ENCODE data around the gene ELAVL2.

The ELAVL2 gene

DNA sequence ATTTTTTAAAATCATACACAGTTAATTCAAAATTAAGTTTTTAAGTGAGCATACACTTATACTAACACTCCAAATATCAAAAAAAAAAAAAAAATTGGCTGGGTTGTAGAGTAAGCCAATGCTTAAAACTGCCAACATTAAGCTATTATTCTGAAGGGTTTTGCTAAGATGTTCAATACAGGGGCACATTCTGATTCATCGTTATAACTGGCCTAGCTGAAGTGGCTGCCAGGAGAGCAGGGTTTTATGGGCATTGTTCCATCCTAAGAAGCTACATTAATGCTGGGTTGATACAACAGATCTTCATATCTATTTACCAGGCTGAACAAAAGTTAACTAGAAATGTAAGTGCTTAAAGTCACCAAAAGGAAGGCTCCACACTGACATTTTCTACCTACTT lies 13.4 kb downstream of the ELAVL2 start:
- Histone ChIP-seq H3K36me3 (ENCODE audit: control insufficient read depth, insufficient read depth, low read length) (no peaks in the 10 kb centered on the region), H3K4me1 (ENCODE audit: control insufficient read depth, insufficient read depth, low read length) (no peaks in the 10 kb centered on the region), H3K27ac (ENCODE audit: low read depth, low read length) (no peak overlapping the region), H3K9ac (ENCODE audit: low read length) (no peak overlapping the region), H3K27me3 (ENCODE audit: control insufficient read depth, insufficient read depth, low read length) (no peaks in the 10 kb centered on the region), H3K4me3 (ENCODE audit: low read length) (no peak overlapping the region)

- no peak overlapping the region for H3K4me3 ChIP-seq (ENCODE audit: low read length)
- H3K27ac ChIP-seq (ENCODE audit: low read depth, low read length): no peak overlapping the region
- no peaks in the 10 kb centered on the region for H3K4me1 ChIP-seq (ENCODE audit: control insufficient read depth, insufficient read depth, low read length)
- H3K9ac ChIP-seq (ENCODE audit: low read length): no peak overlapping the region
- H3K27me3 ChIP-seq (ENCODE audit: control insufficient read depth, insufficient read depth, low read length): no peaks in the 10 kb centered on the region
- no peaks in the 10 kb centered on the region for H3K36me3 ChIP-seq (ENCODE audit: control insufficient read depth, insufficient read depth, low read length)
Measured at GRCh38 chr9:23811633-23812032, 14.4 kb downstream of the ELAVL2 start.

GRCh38 chr9:23803216-23803615 lies 22.8 kb downstream of the ELAVL2 start:
- Histone ChIP-seq H3K4me3 (ENCODE audit: low read length) (no peak overlapping the region), H3K36me3 (ENCODE audit: control insufficient read depth, insufficient read depth, low read length) (no peaks in the 10 kb centered on the region), H3K9ac (ENCODE audit: low read length) (no peak overlapping the region), H3K27me3 (ENCODE audit: control insufficient read depth, insufficient read depth, low read length) (no peaks in the 10 kb centered on the region), H3K27ac (ENCODE audit: low read depth, low read length) (no peak overlapping the region), H3K4me1 (ENCODE audit: control insufficient read depth, insufficient read depth, low read length) (no peaks in the 10 kb centered on the region)

DNA sequence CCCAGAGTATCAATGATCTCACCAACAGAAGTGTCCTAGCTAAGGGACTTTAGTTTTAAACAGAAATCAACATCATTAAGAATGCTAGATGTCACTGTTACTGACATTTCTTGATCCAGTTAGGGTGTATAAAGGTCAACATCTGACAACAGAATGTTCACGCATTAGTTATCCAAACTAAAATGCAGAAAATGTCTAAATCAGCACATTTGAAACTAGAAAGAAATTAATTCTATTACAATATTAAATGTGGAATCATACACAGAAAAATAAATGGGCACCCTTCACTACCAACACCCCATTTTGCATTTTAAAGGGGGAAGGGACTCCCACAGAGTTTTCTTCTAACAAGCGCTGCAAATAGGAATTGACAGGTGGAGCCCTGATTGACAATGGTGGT lies 24.5 kb downstream of the ELAVL2 start:
- H3K4me3 ChIP-seq (ENCODE audit: low read length): no peak overlapping the region
- no peaks in the 10 kb centered on the region for H3K4me1 ChIP-seq (ENCODE audit: control insufficient read depth, insufficient read depth, low read length)
- H3K27ac ChIP-seq (ENCODE audit: low read depth, low read length): no peak overlapping the region
- no peaks in the 10 kb centered on the region for H3K27me3 ChIP-seq (ENCODE audit: control insufficient read depth, insufficient read depth, low read length)
- no peak overlapping the region for H3K9ac ChIP-seq (ENCODE audit: low read length)
- H3K36me3 ChIP-seq (ENCODE audit: control insufficient read depth, insufficient read depth, low read length): no peaks in the 10 kb centered on the region

DNA sequence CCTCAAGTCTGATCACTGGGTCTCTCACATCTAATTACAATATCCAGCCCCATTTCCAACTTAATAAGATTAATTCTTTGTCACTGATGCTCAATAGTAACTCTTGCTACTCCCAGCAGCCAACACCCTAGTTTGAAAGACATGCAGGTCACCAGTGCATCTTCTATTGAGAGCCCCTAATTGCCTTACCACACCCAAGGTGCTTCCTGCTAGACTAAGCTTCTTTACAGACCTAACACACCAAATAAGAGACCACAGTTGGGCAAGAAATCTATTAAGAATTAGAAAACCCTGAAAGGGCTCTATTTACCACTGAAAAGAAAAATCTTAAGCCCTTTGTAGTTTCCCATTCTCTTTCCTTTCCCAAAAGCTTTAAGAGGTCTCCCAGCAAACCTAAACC lies 26.5 kb downstream of the ELAVL2 start:
- H3K27me3 ChIP-seq (ENCODE audit: control insufficient read depth, insufficient read depth, low read length): no peaks in the 10 kb centered on the region
- H3K4me3 ChIP-seq (ENCODE audit: low read length): no peak overlapping the region
- no peak overlapping the region for H3K9ac ChIP-seq (ENCODE audit: low read length)
- H3K27ac ChIP-seq (ENCODE audit: low read depth, low read length): no peak overlapping the region
- no peaks in the 10 kb centered on the region for H3K4me1 ChIP-seq (ENCODE audit: control insufficient read depth, insufficient read depth, low read length)
- H3K36me3 ChIP-seq (ENCODE audit: control insufficient read depth, insufficient read depth, low read length): no peaks in the 10 kb centered on the region

DNA sequence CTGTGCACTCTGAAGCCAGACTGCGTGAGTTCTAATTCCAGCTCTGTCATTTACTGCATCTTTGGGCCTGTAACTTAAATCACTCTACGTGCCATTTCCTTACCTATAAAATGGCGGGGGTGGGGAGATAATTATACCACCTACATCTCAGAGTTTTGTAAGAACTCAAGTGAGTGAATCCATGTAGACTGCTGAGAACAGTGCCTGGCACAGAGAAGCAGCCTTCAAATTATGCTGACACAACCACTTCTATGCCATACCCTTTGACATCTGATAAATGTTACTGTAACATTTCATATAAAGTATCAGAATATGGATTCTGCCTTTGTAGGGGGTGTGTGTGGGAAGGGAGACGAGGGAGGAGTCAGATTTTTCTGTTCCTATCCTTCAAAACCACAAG lies 27.7 kb downstream of the ELAVL2 start:
- no peaks in the 10 kb centered on the region for H3K36me3 ChIP-seq (ENCODE audit: control insufficient read depth, insufficient read depth, low read length)

DNA sequence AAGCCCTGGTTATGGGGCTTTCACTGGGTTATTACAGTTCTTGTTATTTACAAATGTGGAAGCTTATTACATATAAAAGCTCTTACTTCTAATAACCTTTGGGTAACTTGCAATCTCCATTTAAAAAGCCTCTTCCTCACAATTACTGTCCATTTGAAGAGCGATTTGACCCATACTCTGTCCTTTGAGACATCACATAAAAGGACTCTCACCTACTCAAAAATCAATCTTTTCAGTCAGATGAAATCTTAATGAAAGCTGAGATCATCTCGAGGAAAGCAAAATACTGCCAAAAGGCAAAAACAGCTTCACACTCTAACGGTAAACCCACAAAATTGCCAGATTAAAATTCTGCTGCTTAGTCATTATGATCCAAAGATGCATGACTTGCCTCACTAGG lies 29.8 kb downstream of the ELAVL2 start:
- H3K27ac ChIP-seq (ENCODE audit: low read depth, low read length): no peak overlapping the region
- no peak overlapping the region for H3K9ac ChIP-seq (ENCODE audit: low read length)
- no peaks in the 10 kb centered on the region for H3K4me1 ChIP-seq (ENCODE audit: control insufficient read depth, insufficient read depth, low read length)
- no peaks in the 10 kb centered on the region for H3K36me3 ChIP-seq (ENCODE audit: control insufficient read depth, insufficient read depth, low read length)
- H3K4me3 ChIP-seq (ENCODE audit: low read length): no peak overlapping the region
- no peaks in the 10 kb centered on the region for H3K27me3 ChIP-seq (ENCODE audit: control insufficient read depth, insufficient read depth, low read length)

More for the DNA sequence above, 27.7 kb downstream of the ELAVL2 start:
- H3K4me1 ChIP-seq (ENCODE audit: control insufficient read depth, insufficient read depth, low read length): no peaks in the 10 kb centered on the region
- no peak overlapping the region for H3K27ac ChIP-seq (ENCODE audit: low read depth, low read length)
- H3K27me3 ChIP-seq (ENCODE audit: control insufficient read depth, insufficient read depth, low read length): no peaks in the 10 kb centered on the region
- no peak overlapping the region for H3K9ac ChIP-seq (ENCODE audit: low read length)
- H3K4me3 ChIP-seq (ENCODE audit: low read length): no peak overlapping the region

DNA sequence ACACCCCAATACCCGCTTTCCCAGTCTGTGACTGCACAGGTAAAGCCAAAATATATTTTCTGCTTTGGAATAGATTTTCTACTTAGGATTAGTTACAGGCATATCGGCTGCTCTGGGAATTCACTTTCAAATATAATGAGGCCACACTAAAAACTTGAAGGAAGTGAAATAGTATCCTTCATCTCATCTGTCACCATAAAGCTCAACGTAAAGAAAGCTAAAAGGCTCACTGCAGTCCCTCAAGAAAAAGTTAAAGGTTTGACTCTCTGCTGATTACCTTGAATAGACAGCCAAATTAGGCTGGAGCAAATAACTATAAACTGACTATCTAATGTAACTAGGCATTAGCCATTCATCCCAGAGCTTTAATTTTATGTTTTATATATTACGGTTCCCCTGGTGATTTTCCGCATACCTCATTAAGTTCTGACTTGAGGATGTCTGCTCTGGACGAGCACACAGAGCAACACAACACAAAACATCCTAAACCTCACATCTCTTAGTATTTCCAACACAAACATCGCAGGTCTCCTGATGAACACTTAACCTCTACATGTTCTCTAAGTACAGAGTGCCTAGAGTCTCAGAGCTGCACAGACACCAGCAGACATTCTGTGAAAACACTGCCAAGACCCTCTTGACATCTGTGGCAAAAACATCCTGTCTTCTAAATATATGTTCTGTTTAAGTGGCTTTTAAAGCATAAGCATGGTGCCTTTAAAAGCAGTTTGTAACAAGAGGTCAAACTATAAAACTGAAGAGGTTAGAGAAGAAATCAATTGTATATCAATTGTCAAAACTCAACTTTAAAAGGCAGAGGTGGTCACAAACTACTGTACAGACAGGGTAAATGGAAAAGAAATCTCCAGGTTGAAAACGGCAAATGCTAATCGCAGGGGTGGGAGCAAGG lies 35.4 kb downstream of the ELAVL2 start:
- Histone ChIP-seq H3K27ac (ENCODE audit: low read depth, low read length) (no peak overlapping the region), H3K4me3 (ENCODE audit: low read length) (no peak overlapping the region)

DNA sequence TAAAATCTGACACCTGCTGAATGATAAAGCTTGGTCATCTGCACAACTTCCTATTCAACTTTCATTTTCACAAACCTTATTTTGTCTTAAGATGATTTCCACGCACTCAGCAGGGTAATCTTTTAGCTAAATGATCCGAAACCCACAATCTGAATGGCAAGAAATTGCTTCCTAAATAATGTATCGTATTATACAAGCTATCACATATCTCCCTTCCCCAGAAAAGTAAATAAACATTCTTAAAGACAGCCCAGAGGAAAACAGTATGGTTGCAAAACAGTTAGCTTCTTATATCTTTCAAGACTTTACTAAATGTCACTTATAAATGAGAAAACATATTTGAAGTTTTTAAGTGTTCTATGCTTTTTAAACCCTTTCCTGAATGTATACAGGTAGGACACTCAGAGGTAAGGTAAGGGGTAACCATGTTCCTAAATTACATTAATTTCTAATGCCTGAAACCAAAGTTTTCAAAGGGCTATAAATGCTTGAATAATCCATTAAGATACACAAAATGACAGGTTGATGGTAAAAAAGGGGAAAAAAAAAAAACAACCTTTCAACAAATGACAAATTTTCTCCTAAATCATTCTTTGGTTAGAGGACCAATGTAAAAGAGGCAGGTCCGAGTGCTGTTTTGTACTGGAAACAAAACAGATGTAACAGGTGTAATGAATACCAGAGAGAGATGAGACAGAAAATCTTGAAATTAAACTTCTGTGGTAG lies 36.3 kb downstream of the ELAVL2 start:
- Histone ChIP-seq H3K36me3 (ENCODE audit: control insufficient read depth, insufficient read depth, low read length) (no peaks in the 10 kb centered on the region), H3K4me1 (ENCODE audit: control insufficient read depth, insufficient read depth, low read length) (no peaks in the 10 kb centered on the region), H3K4me3 (ENCODE audit: low read length) (no peak overlapping the region), H3K27me3 (ENCODE audit: control insufficient read depth, insufficient read depth, low read length) (no peaks in the 10 kb centered on the region), H3K9ac (ENCODE audit: low read length) (no peak overlapping the region), H3K27ac (ENCODE audit: low read depth, low read length) (no peak overlapping the region)

More for the DNA sequence above, 35.4 kb downstream of the ELAVL2 start:
- H3K27me3 ChIP-seq (ENCODE audit: control insufficient read depth, insufficient read depth, low read length): no peaks in the 10 kb centered on the region
- H3K36me3 ChIP-seq (ENCODE audit: control insufficient read depth, insufficient read depth, low read length): no peaks in the 10 kb centered on the region
- no peak overlapping the region for H3K9ac ChIP-seq (ENCODE audit: low read length)
- H3K4me1 ChIP-seq (ENCODE audit: control insufficient read depth, insufficient read depth, low read length): no peaks in the 10 kb centered on the region

DNA sequence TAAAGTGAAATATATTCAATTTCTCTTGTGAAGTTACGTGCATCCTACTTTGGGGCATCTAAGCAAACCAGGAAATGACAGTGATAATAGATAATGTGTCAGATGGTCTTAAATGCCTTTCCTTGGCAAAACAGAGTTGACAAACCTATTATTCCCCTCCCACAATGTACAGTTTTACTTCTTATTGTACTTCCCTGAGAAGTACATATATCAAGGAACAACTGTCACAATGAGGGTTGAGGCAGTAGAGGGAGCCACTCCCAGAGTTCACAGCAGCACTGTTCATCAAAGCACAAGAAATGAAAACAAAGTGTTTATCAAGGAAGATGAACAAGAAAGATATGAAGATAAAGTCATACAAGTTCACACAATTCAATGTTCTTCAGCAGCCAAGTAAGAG lies 41.1 kb downstream of the ELAVL2 start:
- no peak overlapping the region for H3K9ac ChIP-seq (ENCODE audit: low read length)

DNA sequence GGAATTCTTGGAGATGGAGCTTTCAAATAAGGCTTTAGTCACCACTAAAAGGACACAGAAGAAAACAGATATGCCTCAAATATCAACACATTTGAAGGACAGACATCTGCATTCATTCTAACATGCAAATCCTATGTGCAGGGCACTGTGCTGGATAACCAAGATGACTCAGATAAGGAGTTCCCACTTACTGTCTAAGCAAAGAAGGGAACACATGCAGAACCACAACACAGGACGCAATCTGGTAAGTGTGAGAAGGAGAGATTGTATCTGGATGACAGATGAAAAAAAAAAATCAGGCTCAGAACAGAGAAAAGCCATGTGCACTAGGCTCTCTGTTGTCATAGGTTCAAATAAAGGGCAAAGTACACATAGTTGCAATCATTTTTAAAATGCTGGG lies 42.5 kb downstream of the ELAVL2 start:
- H3K9ac ChIP-seq (ENCODE audit: low read length): no peak overlapping the region
- no peak overlapping the region for H3K27ac ChIP-seq (ENCODE audit: low read depth, low read length)
- no peaks in the 10 kb centered on the region for H3K27me3 ChIP-seq (ENCODE audit: control insufficient read depth, insufficient read depth, low read length)
- H3K4me1 ChIP-seq (ENCODE audit: control insufficient read depth, insufficient read depth, low read length): no peaks in the 10 kb centered on the region
- no peaks in the 10 kb centered on the region for H3K36me3 ChIP-seq (ENCODE audit: control insufficient read depth, insufficient read depth, low read length)
- no peak overlapping the region for H3K4me3 ChIP-seq (ENCODE audit: low read length)

More for the DNA sequence above, 41.1 kb downstream of the ELAVL2 start:
- H3K4me3 ChIP-seq (ENCODE audit: low read length): no peak overlapping the region
- H3K27ac ChIP-seq (ENCODE audit: low read depth, low read length): no peak overlapping the region
- H3K27me3 ChIP-seq (ENCODE audit: control insufficient read depth, insufficient read depth, low read length): no peaks in the 10 kb centered on the region
- H3K36me3 ChIP-seq (ENCODE audit: control insufficient read depth, insufficient read depth, low read length): no peaks in the 10 kb centered on the region
- no peaks in the 10 kb centered on the region for H3K4me1 ChIP-seq (ENCODE audit: control insufficient read depth, insufficient read depth, low read length)

DNA sequence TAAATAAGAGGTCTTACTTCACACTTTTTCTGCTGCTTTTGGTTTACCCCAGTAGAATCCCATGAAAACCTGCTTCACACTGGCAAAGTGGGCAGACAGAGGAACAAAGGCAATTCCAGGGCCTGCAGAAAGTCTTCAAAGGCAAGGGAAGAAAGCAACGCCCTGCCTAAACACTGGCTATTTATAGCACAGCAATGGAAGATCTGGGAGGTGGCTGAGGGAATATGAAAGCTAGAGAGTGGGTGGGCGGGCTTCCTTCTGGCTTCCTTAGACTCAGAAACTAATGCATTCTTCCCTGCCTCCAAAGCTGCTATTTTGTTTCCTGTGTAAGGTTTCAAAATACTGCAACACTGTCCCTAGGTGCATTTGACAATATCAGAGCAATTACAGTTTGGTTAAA lies 46.8 kb downstream of the ELAVL2 start:
- H3K27me3 ChIP-seq (ENCODE audit: control insufficient read depth, insufficient read depth, low read length): no peaks in the 10 kb centered on the region
- H3K9ac ChIP-seq (ENCODE audit: low read length): no peak overlapping the region
- no peak overlapping the region for H3K27ac ChIP-seq (ENCODE audit: low read depth, low read length)
- no peaks in the 10 kb centered on the region for H3K4me1 ChIP-seq (ENCODE audit: control insufficient read depth, insufficient read depth, low read length)
- H3K4me3 ChIP-seq (ENCODE audit: low read length): no peak overlapping the region
- no peaks in the 10 kb centered on the region for H3K36me3 ChIP-seq (ENCODE audit: control insufficient read depth, insufficient read depth, low read length)

Measured in rectal smooth muscle tissue (tissue), 1 donor.